ENCODE data around the gene PEDS1.
A peak's percentile ranks its signal among the peaks of the same experiment; 100 is the strongest.
"Not testable (repeated sequence)": the region's sequence is repeated elsewhere in the genome, so short reads cannot be mapped to it uniquely, and the experiment has no call there.

The PEDS1 gene

DNA sequence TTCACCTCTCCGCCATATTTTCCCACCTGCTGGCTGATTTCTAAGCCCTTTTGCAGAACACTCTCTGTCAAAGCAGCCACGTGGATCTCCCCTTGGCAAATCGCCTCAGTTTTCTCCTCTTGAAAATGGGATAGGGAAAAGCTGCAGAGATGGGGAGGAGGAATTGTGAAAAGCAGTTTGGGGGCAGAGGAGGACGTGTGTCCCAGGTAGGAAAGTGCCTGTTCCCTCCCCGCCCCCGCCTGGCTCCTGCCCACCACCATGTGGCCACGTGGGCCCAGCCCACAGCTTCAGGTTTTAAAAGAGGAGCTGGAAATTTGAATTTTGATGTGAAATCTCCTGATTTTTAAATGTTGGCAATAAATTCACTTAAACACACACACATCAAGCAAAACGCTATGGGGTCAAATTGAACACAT lies 33.5 kb upstream of the PEDS1 start:
- DNase-seq (ENCODE audit: low spot score): no peak
- TF ChIP-seq, protein P1, sequence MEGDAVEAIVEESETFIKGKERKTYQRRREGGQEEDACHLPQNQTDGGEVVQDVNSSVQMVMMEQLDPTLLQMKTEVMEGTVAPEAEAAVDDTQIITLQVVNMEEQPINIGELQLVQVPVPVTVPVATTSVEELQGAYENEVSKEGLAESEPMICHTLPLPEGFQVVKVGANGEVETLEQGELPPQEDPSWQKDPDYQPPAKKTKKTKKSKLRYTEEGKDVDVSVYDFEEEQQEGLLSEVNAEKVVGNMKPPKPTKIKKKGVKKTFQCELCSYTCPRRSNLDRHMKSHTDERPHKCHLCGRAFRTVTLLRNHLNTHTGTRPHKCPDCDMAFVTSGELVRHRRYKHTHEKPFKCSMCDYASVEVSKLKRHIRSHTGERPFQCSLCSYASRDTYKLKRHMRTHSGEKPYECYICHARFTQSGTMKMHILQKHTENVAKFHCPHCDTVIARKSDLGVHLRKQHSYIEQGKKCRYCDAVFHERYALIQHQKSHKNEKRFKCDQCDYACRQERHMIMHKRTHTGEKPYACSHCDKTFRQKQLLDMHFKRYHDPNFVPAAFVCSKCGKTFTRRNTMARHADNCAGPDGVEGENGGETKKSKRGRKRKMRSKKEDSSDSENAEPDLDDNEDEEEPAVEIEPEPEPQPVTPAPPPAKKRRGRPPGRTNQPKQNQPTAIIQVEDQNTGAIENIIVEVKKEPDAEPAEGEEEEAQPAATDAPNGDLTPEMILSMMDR (IDR thresholded peaks at IDR 0.05; ENCODE audit: borderline replicate concordance, control extremely low read depth, extremely low read depth, insufficient read depth, missing control alignments): no peak
- in situ Hi-C loops (cut with MboI; ENCODE audit: low sequenced_read_pairs, unreplicated experiment): loop anchor here (5.0 to 10.0 kb wide), 2 partner anchors 275 to 388 kb away; no protein-coding TSS in a partner anchor

DNA sequence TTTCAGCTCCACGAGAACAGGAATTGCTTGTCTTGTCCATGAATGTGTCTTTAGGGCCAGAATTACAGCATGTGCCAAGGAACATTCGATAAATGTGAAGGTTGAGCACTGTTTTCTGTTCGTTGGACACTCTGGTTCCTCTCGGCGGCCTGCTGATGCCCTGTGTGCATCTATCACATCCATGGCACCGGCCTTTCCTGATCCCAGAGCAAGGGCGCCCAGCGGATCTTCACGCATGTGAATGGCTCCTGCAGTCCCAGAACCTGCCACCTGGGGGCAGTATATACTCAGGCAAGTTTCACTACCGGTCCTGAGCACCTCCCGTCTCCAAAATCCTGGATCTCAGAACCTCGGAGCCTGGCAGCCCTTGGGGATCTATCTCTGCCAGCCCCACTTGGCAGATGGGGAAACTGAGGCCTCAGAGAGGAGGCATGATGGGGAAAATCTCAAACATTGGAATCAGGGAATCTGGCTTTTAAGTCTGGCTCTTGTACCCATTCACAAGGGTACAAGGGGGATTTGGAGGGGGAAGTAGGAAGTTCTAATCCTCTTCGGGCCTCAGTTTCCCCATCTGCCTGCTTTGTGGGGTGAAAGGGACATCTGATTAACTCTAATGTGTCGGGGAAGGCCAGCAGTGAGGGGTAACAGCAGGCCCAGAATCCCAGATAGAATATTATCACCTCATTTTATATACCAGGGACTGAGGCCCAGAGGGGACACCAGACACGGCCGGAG lies 32.8 kb upstream of the PEDS1 start:
- peak; percentile 78 for DNase-seq (ENCODE audit: low spot score)
- in situ Hi-C loops (cut with MboI; ENCODE audit: low sequenced_read_pairs, unreplicated experiment): loop anchor here (5.0 to 10.0 kb wide), 2 partner anchors 276 to 388 kb away; no protein-coding TSS in a partner anchor
- TF ChIP-seq, protein P1 (IDR thresholded peaks at IDR 0.05; ENCODE audit: borderline replicate concordance, control extremely low read depth, extremely low read depth, insufficient read depth, missing control alignments): peak; percentile 93

- TF ChIP-seq, protein P1 (IDR thresholded peaks at IDR 0.05; ENCODE audit: borderline replicate concordance, control extremely low read depth, extremely low read depth, insufficient read depth, missing control alignments): no peak
- DNase-seq (ENCODE audit: low spot score): no peak
- in situ Hi-C loops (cut with MboI; ENCODE audit: low sequenced_read_pairs, unreplicated experiment): loop anchor here (5.0 to 10.0 kb wide), 2 partner anchors 277 to 389 kb away; no protein-coding TSS in a partner anchor
Measured at GRCh38 chr20:50185426-50185825, 31.9 kb upstream of the PEDS1 start.

DNA sequence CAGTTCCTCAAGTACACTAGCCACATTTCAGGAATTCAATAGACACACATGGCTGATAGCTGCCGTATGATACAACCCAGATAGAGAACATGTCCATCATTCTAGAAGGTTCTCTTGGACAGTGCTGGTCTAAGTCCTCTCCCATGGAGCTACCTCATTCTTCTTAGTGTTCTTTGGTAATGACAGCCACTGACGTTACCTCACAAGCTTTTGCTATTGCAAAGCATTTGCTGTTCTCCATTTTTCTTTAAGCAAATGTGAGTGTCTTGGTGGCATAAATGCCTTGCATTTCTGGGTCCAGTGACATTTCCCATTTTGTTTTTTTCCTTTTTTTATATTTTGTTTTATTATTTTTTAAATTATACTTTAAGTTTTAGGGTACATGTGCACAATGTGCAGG lies 28.8 kb upstream of the PEDS1 start:
- TF ChIP-seq, protein P1 (IDR thresholded peaks at IDR 0.05; ENCODE audit: borderline replicate concordance, control extremely low read depth, extremely low read depth, insufficient read depth, missing control alignments): no peak
- no peak for DNase-seq (ENCODE audit: low spot score)
- in situ Hi-C loops (cut with MboI; ENCODE audit: low sequenced_read_pairs, unreplicated experiment): loop anchor here (10.0 kb wide), 1 partner anchor 392 kb away; no protein-coding TSS in a partner anchor

- in situ Hi-C loops (cut with MboI; ENCODE audit: low sequenced_read_pairs, unreplicated experiment): loop anchor here (10.0 kb wide), 1 partner anchor 393 kb away; no protein-coding TSS in a partner anchor
- DNase-seq (ENCODE audit: low spot score): no peak
- TF ChIP-seq, protein P1 (IDR thresholded peaks at IDR 0.05; ENCODE audit: borderline replicate concordance, control extremely low read depth, extremely low read depth, insufficient read depth, missing control alignments): no peak
Measured at GRCh38 chr20:50181344-50181743, 27.8 kb upstream of the PEDS1 start.

DNA sequence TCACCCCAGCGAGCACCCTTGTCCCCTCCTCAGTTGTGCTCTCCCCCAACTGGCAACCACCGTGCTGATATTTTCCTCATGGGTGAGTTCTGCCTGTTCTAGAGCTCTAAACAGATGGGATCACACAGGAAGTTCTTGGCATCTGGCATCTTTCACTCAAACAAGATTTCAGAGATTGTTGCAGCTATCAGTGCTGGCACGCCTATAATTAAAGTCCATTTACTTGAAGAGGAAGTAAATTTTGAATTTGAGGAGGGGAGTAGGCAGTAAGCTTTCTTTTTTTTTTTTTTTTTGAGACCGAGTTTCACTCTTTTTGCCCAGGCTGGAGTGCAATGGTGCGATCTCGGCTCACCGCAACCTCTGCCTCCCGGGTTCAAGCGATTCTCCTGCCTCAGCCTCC lies 25.1 kb upstream of the PEDS1 start:
- DNase-seq (ENCODE audit: low spot score); in situ Hi-C loops (cut with MboI; ENCODE audit: low sequenced_read_pairs, unreplicated experiment): not testable (repeated sequence)
